HepG2 (cell line): ENCODE measurements around the gene MUC22. TPM values are rescaled to one million over a fixed set of nuclear protein-coding genes. Genes with fewer than 3 reads are reported as not detected.

Experiments used
- ATAC-seq: fragments of 200-7000 bp; cut with Tn5 transposase; 3 replicates; pipeline ENCODE4 v1.9.1; 2020; ENCODE audit warnings: mild to moderate bottlenecking, moderate library complexity
- BruUV-seq: library from RNA; stranded (reverse); fragments of 400-500 nt; replicated peaks from 2 replicates; lab custom pipeline; 2021; lab: Mats Ljungman, UMichigan
- CTCF ChIA-PET: fragments of 300-600 bp; formaldehyde crosslinking; extraction: SDS; loops from one replicate; lab custom pipeline; 2021; ENCODE audit warnings: low total read pairs, inconsistent platforms, low intra/inter-chr PET ratio; lab: Yijun Ruan, JAX
- POLR2A ChIA-PET: fragments of 350-600 bp; sonication (Branson Sonifier 250); formaldehyde crosslinking; loops from one replicate; lab custom pipeline; 2020; ENCODE audit warnings: antibody characterized with exemption, inconsistent platforms; lab: Yijun Ruan, JAX
- DNase-seq: peaks from one replicate; pipeline ENCODE4 v3.0.0-alpha.2; 2015; ENCODE audit warnings: low spot score
- FAIRE-seq: peaks from 3 replicates; lab custom pipeline; 2011; peaks lifted over from hg19 to GRCh38; lab: Jason Lieb, UNC
- H2AFZ ChIP-seq: one replicate; pipeline ENCODE4 v1.6.1; 2011; ENCODE audit warnings: low read length, inconsistent platforms
- H3K27ac ChIP-seq: fragments of 300-600 bp; 3 replicates; pipeline ENCODE4 v1.8.0; 2011; ENCODE audit warnings: mixed run types, mild to moderate bottlenecking, mixed read lengths, low read length, inconsistent platforms; ENCODE audit not compliant: insufficient read depth; ENCODE audit errors: extremely low read length
- H3K27me3 ChIP-seq, 2 experiments: fragments of 200-600 bp in 1 of 2; 2 replicates in 1 of 2; 3 replicates in 1 of 2; pipeline versions ENCODE4 v1.6.0 to v1.8.0; 2011; ENCODE audit warnings: low read length in 2 of 2, mild to moderate bottlenecking in 2 of 2, moderate library complexity in 2 of 2, inconsistent platforms in 1 of 2; ENCODE audit not compliant: insufficient read depth in 2 of 2, control insufficient read depth in 1 of 2
- H3K36me3 ChIP-seq, 2 experiments: fragments of 200-600 bp in 1 of 2; replicated peaks in 1 of 2; 2 replicates in 1 of 2; 3 replicates in 1 of 2; pipeline versions ENCODE4 v1.5.1 to v1.8.0; 2011; ENCODE audit warnings: low read length in 2 of 2, inconsistent platforms in 1 of 2; ENCODE audit not compliant: insufficient read depth in 2 of 2, control insufficient read depth in 1 of 2
- H3K4me1 ChIP-seq: 2 replicates; pipeline ENCODE4 v1.5.1; 2012; ENCODE audit warnings: low read length, inconsistent platforms; ENCODE audit not compliant: insufficient read depth
- H3K4me2 ChIP-seq: 2 replicates; pipeline ENCODE4 v1.6.0; 2011; ENCODE audit warnings: low read depth, low read length, inconsistent platforms
- H3K4me3 ChIP-seq, 3 experiments: fragments of 200-600 bp in 1 of 3; sonication (generic), shearing (Covaris generic) in 1 of 3; replicated peaks in 1 of 3; 2 replicates each; pipeline ENCODE4 v1.5.1; 2011 to 2016; ENCODE audit warnings: low read length in 3 of 3, inconsistent platforms in 2 of 3, low read depth in 2 of 3, mild to moderate bottlenecking in 2 of 3, control low read depth in 1 of 3, mixed read lengths in 1 of 3; ENCODE audit not compliant: insufficient read depth in 1 of 3
- H3K79me2 ChIP-seq: one replicate; pipeline ENCODE4 v1.6.1; 2011; ENCODE audit warnings: low read length, inconsistent platforms; ENCODE audit not compliant: insufficient read depth
- H3K9ac ChIP-seq: 2 replicates; pipeline ENCODE4 v1.6.0; 2011; ENCODE audit warnings: mild to moderate bottlenecking, low read depth, low read length, inconsistent platforms; ENCODE audit not compliant: insufficient read depth
- H3K9me3 ChIP-seq: 2 replicates; pipeline ENCODE4 v1.5.1; 2012; ENCODE audit warnings: mild to moderate bottlenecking, low read length
- H4K20me1 ChIP-seq: 2 replicates; pipeline ENCODE4 v1.6.0; 2011; ENCODE audit warnings: inconsistent platforms, mild to moderate bottlenecking, low read length, moderate library complexity; ENCODE audit not compliant: insufficient read depth
- ATF7-NPFF ChIP-seq: sonication (generic); formaldehyde crosslinking; IDR thresholded peaks from 2 replicates; pipeline ENCODE4 v1.8.1; 2023; ENCODE audit warnings: mild to moderate bottlenecking, low read depth, missing genetic modification reagents, moderate library complexity
- FOSL2 ChIP-seq: sonication (generic); formaldehyde crosslinking; IDR thresholded peaks from 2 replicates; pipeline ENCODE4 v1.4.0; 2020; ENCODE audit warnings: missing genetic modification reagents
- HNRNPK ChIP-seq: fragments of 200-400 bp; formaldehyde crosslinking; IDR thresholded peaks from 2 replicates; pipeline ENCODE4 v1.6.1; 2018; ENCODE audit warnings: low read length, low read depth, moderate library complexity, mild to moderate bottlenecking; ENCODE audit not compliant: poor library complexity, severe bottlenecking
- MAFF ChIP-seq: IDR thresholded peaks from 2 replicates; pipeline ENCODE4 v1.6.1; 2011; ENCODE audit warnings: low read depth, low read length, improper control_type of control experiment
- MAFK ChIP-seq, 2 experiments: IDR thresholded peaks in 1 of 2; conservative IDR thresholded peaks in 1 of 2; 2 replicates each; pipeline ENCODE4 v1.6.1; 2011; ENCODE audit warnings: improper control_type of control experiment in 2 of 2, low read length in 2 of 2
- MED8 ChIP-seq: sonication (generic); formaldehyde crosslinking; IDR thresholded peaks from 2 replicates; pipeline ENCODE4 v1.8.1; 2023; ENCODE audit warnings: mild to moderate bottlenecking, missing genetic modification reagents; ENCODE audit not compliant: insufficient replicate concordance
- NFRKB ChIP-seq: fragments of 450-650 bp; IDR thresholded peaks from 2 replicates; pipeline ENCODE4 v1.6.1; 2017
- SRSF1 ChIP-seq: fragments of 200-400 bp; formaldehyde crosslinking; optimal IDR thresholded peaks from 2 replicates; pipeline ENCODE3; 2017; ENCODE audit warnings: mild to moderate bottlenecking, low read depth, low read length, moderate library complexity
- ZBTB7B ChIP-seq: sonication (generic); formaldehyde crosslinking; IDR thresholded peaks from 2 replicates; pipeline ENCODE4 v1.4.0; 2020; ENCODE audit warnings: missing genetic modification reagents
- ZNF224 ChIP-seq: sonication (generic); formaldehyde crosslinking; IDR thresholded peaks from 2 replicates; pipeline ENCODE4 v1.5.0; 2020; ENCODE audit warnings: mild to moderate bottlenecking, missing genetic modification reagents
- ZNF687 ChIP-seq: sonication (generic); formaldehyde crosslinking; IDR thresholded peaks from 2 replicates; pipeline ENCODE4 v1.5.1; 2020; ENCODE audit warnings: mild to moderate bottlenecking, missing genetic modification reagents, moderate library complexity
- WGBS: methylation state at CpG from one replicate; pipeline ENCODE4 v1.1.6; 2017; ENCODE audit warnings: low lambda C conversion rate; 5-methylcytosine and 5-hydroxymethylcytosine counted together
- in situ Hi-C: cut with HindIII; loops from 2 replicates; pipeline ENCODE4 v1.10.0; 2017; ENCODE audit warnings: low pct_unique_long_range_greater_than_20kb; ENCODE audit not compliant: extremely low pct_ligation_motif_present
- intact Hi-C: fragments of 100-400 bp; cut with micrococcal nuclease; formaldehyde crosslinking; loops from one replicate; pipeline ENCODE4 v1.10.0; 2022; ENCODE audit not compliant: unreplicated experiment
- polyA plus RNA-seq, 8 experiments: library from polyadenylated mRNA; depleted of rRNA in 3 of 8; stranded (reverse) in 7 of 8; unstranded in 1 of 8; fragments of >200 nt; fragmentation: Illumina TruSeq in 4 of 8; extraction: Trizol in 4 of 8; gene quantifications; 2 replicates each; pipeline versions ENCODE4 v1.2.1 to v1.2.3, GENCODE V29; 2011 to 2016; ENCODE audit warnings: low read depth in 4 of 8, missing spikeins in 1 of 8, mixed read lengths in 1 of 8; ENCODE audit not compliant: insufficient read depth in 1 of 8
- total RNA-seq, 5 experiments: library from RNA; depleted of rRNA; stranded (reverse); fragments of >200 nt; fragmentation: Illumina TruSeq; extraction: Trizol; gene quantifications; 2 replicates each; pipeline ENCODE4 v1.2.3, GENCODE V29; 2016; ENCODE audit warnings: low read depth in 1 of 5
- TF ChIP-seq, protein P1 (sequence below): sonication (generic); formaldehyde crosslinking; IDR thresholded peaks from 2 replicates; pipeline ENCODE4 v1.8.0; 2022; ENCODE audit warnings: missing genetic modification reagents, mild to moderate bottlenecking, inconsistent platforms, borderline replicate concordance
- TF ChIP-seq, protein P2 (sequence below): sonication (generic); formaldehyde crosslinking; IDR thresholded peaks from 2 replicates; pipeline ENCODE4 v1.4.0; 2020; ENCODE audit warnings: mild to moderate bottlenecking, missing genetic modification reagents

The MUC22 gene
- total and polyA plus RNA-seq, 2 of the 13 experiments (the other 11 are each of a cell fraction or from before 2014, with no cell fraction given): not detected

GRCh38 chr6:30962716-30963115, 47.6 kb upstream of the MUC22 start:
- Histone ChIP-seq H3K4me1 (peaks cover 14% of the 10 kb centered on the region), H3K27ac (no peak overlapping the region), H4K20me1 (no peaks in the 10 kb centered on the region), H3K9ac (no peak overlapping the region), H3K36me3 (no peaks in the 10 kb centered on the region), H3K27me3 (0 out of 5 replicates have a peak, but pooled peaks cover 0 to 2% of the 10 kb centered on the region in 2 experiments), H3K79me2 (no peaks in the 10 kb centered on the region), H3K4me2 (no peak overlapping the region), H3K9me3 (no peaks in the 10 kb centered on the region), H2AFZ (no peak overlapping the region), H3K4me3 (no peak overlapping the region)
- ATAC-seq (no peak), FAIRE-seq (no peak), DNase-seq (no peak)
- in situ Hi-C loops: no loop called here
- ChIA-PET CTCF (no interaction called here), POLR2A (no interaction called here)
- no TSS peak for BruUV-seq
- peak; percentile 44 for TF ChIP-seq HNRNPK
- TF ChIP-seq, protein P1, sequence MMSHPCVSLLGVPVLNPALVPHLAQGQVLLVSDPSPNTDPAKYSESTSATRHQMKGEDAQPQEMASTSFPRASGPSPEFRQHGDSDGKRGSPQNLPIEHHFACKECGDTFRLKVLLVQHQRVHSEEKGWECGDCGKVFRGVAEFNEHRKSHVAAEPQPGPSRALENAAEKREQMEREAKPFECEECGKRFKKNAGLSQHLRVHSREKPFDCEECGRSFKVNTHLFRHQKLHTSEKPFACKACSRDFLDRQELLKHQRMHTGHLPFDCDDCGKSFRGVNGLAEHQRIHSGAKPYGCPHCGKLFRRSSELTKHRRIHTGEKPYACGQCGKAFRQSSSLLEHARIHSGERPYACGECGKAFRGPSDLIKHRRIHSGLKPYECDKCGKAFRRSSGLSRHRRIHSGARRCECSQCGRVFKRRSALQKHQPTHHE (CRISPR knock-in tag): no peak
- intact Hi-C loops: no loop called here

GRCh38 chr6:30963641-30964040, 46.6 kb upstream of the MUC22 start:
- H3K4me2 ChIP-seq: no peak overlapping the region
- no peaks in the 10 kb centered on the region for H3K36me3 ChIP-seq
- ChIA-PET POLR2A (no interaction called here), CTCF (no interaction called here)
- no TSS peak for BruUV-seq
- 32% methylated on average over 6 of the region's 6 CpGs for WGBS
- H2AFZ ChIP-seq: no peak overlapping the region
- H3K4me1 ChIP-seq: peaks cover 14% of the 10 kb centered on the region
- intact Hi-C loops: no loop called here
- no peaks in the 10 kb centered on the region for H3K79me2 ChIP-seq
- FAIRE-seq: no peak
- no peak overlapping the region for H3K9ac ChIP-seq
- in situ Hi-C loops: no loop called here
- no peaks in the 10 kb centered on the region for H3K27me3 ChIP-seq
- ATAC-seq: no peak; the same call in 2 of the 3 replicates
- DNase-seq: no peak
- H3K4me3 ChIP-seq: no peak overlapping the region
- no peaks in the 10 kb centered on the region for H4K20me1 ChIP-seq
- no peak overlapping the region for H3K27ac ChIP-seq
- no peaks in the 10 kb centered on the region for H3K9me3 ChIP-seq
- no peak for TF ChIP-seq ZNF687 (CRISPR knock-in tag)
- no peak for TF ChIP-seq ATF7-NPFF (CRISPR knock-in tag)
- TF ChIP-seq, protein P2, sequence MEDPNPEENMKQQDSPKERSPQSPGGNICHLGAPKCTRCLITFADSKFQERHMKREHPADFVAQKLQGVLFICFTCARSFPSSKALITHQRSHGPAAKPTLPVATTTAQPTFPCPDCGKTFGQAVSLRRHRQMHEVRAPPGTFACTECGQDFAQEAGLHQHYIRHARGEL (CRISPR knock-in tag): no peak
- peak; percentile 46 to 50; a peak in 3 of 4 replicates for TF ChIP-seq MAFK (conservative IDR thresholded peaks at IDR 0.05 in 1 of 2, IDR thresholded peaks at IDR 0.05 in 1 of 2; ENCODE audit: low read length in 2 of 2)
- TF ChIP-seq FOSL2 (CRISPR knock-in tag): peak; percentile 73
- no peak for TF ChIP-seq ZNF224 (CRISPR knock-in tag)
- TF ChIP-seq SRSF1: no peak
- TF ChIP-seq ZBTB7B (CRISPR knock-in tag): no peak
- TF ChIP-seq NFRKB: no peak
- no peak for TF ChIP-seq MED8
- peak; percentile 62 for TF ChIP-seq MAFF
